Measurements from ENCODE around the gene SCAMP4.

GRCh38 chr19:1950640-1951039 lies 45.4 kb downstream of the SCAMP4 start:
- TF ChIP-seq POLR2A (IDR thresholded peaks at IDR 0.05; ENCODE audit: borderline replicate concordance, extremely low read depth, insufficient read depth, insufficient read length), result no peak
- TF ChIP-seq CTCF (IDR thresholded peaks at IDR 0.05 in 2 of 3, conservative IDR thresholded peaks at IDR 0.05 in 1 of 3; ENCODE audit: borderline replicate concordance in 1 of 3, insufficient read depth in 1 of 3, low read depth in 2 of 3, low read length in 2 of 3), result no peak
- no peak for TF ChIP-seq ZFX (IDR thresholded peaks at IDR 0.05)
- TF ChIP-seq JUND (IDR thresholded peaks at IDR 0.05), result no peak
- no peak for TF ChIP-seq TCF7L2 (IDR thresholded peaks at IDR 0.05; ENCODE audit: borderline replicate concordance, extremely low read depth, insufficient read depth, insufficient read length)
- no peak for TF ChIP-seq ATF3 (IDR thresholded peaks at IDR 0.05)
- TF ChIP-seq SP1 (IDR thresholded peaks at IDR 0.05; ENCODE audit: low read depth), result no peak
- TF ChIP-seq EZH2phosphoT487 (IDR thresholded peaks at IDR 0.05; ENCODE audit: borderline replicate concordance), result no peak
- no peak for TF ChIP-seq EZH2 (IDR thresholded peaks at IDR 0.05)
- no peak for TF ChIP-seq SIN3A (IDR thresholded peaks at IDR 0.05; ENCODE audit: low read depth)
- TF ChIP-seq MAX (IDR thresholded peaks at IDR 0.05), result no peak
- TF ChIP-seq CEBPB (IDR thresholded peaks at IDR 0.05; ENCODE audit: low read depth), result no peak
- TF ChIP-seq RAD21 (IDR thresholded peaks at IDR 0.05; ENCODE audit: low read depth), result no peak
- TF ChIP-seq POLR2AphosphoS5 (IDR thresholded peaks at IDR 0.05; ENCODE audit: low read depth, low read length), result no peak

Data from HCT116 (cell line).